Fibroblast of villous mesenchyme (primary cell): ENCODE measurements around the gene CCDC170. TPM values are rescaled to one million over a fixed set of nuclear protein-coding genes. Genes with fewer than 3 reads are reported as not detected.
"Not testable (repeated sequence)": the region's sequence is repeated elsewhere in the genome, so short reads cannot be mapped to it uniquely, and the experiment has no call there.

Experiments used
- DNase-seq: peaks from one replicate; pipeline ENCODE4 v3.0.0-alpha.2; 2010; ENCODE audit warnings: low read depth
- H3K4me3 ChIP-seq: 2 replicates; pipeline ENCODE4 v1.5.1; 2011; ENCODE audit warnings: low read depth, mild to moderate bottlenecking, low read length
- total RNA-seq: library from RNA; depleted of rRNA; stranded (reverse); fragments of >200 nt; gene quantifications from 2 replicates; pipeline ENCODE4 v1.2.3, GENCODE V29; 2012
- TF ChIP-seq, protein P1 (sequence below): IDR thresholded peaks from 2 replicates; pipeline ENCODE4 v1.5.1; 2012; ENCODE audit warnings: low read depth, mild to moderate bottlenecking, low read length; ENCODE audit not compliant: insufficient read depth

Gene CCDC170
- total RNA-seq, 1 donor = 3.9 TPM

DNA sequence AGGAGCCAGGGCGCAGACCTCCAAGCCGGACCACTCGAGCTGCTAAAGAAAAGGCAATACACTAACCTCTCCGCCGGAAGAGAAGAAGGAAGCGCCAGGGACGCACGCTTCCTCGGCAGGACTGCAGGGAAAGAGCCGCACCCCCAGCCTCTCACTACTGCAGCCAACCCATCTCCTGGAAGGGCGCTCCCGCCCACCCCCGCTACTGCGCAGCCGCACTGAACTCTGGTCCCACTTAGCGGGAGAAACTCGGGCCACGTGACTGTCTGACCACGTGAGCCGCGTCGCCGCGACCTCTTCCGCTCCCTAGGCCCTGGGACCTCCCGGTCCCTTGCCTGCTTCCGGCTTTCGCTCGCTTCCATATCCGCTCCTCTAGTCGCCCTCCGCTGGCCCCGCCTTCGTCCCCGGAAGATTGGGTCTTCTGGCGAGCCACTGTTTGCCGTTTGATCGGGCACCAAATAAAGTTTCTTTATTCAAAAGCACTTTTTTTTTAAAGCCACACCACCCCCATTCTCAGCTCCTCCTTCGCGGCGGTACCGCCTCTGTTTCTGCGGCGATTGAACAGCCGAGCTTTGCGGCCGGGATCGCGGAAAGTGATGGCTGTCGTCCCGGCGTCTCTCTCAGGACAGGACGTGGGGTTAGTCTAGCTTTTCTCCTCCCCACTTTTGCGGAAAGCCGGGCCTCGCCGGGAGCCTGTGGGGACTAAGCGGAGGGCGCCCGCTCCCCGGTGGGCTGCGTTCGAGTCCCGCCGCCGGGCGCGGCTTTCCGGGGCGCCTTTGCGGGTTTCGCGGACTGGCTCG is 41.7 kb upstream of the CCDC170 start, which contains the start of gene RMND1:
RMND1 (minus strand) TSS at position 177 of the 800 bp plus-strand sequence. CDS start 6,315 bp downstream, outside the sequence.
- peak within 1 kb of the TSS; percentile 67 for H3K4me3 ChIP-seq
- TF ChIP-seq, protein P1, sequence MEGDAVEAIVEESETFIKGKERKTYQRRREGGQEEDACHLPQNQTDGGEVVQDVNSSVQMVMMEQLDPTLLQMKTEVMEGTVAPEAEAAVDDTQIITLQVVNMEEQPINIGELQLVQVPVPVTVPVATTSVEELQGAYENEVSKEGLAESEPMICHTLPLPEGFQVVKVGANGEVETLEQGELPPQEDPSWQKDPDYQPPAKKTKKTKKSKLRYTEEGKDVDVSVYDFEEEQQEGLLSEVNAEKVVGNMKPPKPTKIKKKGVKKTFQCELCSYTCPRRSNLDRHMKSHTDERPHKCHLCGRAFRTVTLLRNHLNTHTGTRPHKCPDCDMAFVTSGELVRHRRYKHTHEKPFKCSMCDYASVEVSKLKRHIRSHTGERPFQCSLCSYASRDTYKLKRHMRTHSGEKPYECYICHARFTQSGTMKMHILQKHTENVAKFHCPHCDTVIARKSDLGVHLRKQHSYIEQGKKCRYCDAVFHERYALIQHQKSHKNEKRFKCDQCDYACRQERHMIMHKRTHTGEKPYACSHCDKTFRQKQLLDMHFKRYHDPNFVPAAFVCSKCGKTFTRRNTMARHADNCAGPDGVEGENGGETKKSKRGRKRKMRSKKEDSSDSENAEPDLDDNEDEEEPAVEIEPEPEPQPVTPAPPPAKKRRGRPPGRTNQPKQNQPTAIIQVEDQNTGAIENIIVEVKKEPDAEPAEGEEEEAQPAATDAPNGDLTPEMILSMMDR = no peak
- DNase-seq = peak; percentile 100

DNA sequence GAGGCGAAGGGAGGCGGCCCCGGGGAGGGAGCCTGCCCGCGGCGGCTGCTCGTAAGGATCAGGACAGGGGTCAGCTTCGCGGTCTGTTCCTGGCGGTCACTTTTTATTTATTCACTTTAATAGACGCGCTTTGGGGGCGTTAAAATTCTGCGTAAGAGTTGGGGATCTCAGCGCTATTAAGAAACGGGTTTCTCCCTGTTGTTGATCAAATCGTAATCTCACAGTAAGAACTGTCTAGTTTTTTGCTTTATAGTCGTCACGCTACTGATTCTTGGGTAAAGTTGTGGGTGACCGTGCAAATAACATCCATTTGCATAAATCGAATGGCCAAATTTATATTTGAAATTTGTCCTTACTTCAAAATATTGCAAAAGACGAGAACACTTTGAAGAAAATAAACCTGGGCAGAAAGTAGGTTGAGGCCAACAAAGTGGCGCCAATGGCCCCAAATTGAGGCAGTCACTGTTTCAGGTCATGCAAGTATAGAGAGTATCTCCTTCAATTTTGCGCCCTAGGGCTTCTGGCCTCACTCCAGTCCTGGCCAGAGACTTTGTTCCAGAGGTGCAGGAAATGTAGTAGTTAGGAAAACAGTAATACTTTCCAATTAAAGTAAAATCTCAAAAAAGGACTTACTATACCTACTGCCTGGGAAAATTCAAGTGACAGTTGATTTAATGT is 40.9 kb upstream of the CCDC170 start:
- DNase-seq = peak; percentile 46
- H3K4me3 ChIP-seq = peak overlapping the region; percentile 67

DNA sequence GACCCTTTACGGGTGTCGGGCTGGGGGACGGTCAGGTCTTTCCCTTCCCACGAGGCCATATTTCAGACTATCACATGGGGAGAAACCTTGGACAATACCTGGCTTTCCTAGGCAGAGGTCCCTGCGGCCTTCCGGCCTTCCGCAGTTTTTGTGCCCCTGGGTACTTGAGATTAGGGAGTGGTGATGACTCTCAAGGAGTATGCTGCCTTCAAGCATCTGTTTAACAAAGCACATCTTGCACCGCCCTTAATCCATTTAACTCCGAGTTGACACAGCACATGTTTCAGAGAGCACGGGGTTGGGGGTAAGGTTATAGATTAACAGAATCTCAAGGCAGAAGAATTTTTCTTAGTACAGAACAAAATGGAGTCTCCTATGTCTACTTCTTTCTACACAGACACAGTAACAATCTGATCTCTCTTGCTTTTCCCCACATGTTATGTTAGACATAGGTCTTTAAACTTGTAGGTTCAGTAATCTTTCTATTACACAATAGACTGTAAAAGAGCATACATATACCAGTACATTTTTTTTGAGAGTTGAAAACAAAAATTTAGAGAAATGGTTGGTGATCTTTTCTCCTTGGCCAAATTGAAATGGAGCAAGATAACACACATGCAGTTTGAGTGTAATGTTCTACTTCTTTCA is 37.9 kb upstream of the CCDC170 start:
- not testable (repeated sequence) for DNase-seq, H3K4me3 ChIP-seq

More for the DNA sequence above, 40.9 kb upstream of the CCDC170 start:
- TF ChIP-seq, protein P1 = no peak

DNA sequence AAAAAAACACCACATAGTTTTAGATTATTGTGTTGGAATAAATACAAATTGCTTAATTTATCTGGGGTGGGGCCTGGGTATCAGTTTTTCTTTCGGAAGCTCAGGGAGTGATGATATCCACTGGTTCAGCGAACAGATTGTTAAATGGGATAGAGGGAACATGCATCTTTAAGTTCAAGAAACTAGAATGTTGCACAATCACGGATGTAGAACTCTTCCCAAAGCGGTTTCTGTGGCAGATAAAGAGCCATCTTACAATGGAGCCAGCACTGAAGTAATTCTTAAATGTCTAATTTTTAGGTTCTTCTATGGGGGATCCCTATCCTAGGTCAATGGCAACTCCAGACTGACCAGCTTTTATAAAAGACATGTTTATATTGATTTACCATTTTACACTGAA is 32.1 kb upstream of the CCDC170 start:
- TF ChIP-seq, protein P1 = no peak
- H3K4me3 ChIP-seq = no peak overlapping the region
- no peak for DNase-seq

DNA sequence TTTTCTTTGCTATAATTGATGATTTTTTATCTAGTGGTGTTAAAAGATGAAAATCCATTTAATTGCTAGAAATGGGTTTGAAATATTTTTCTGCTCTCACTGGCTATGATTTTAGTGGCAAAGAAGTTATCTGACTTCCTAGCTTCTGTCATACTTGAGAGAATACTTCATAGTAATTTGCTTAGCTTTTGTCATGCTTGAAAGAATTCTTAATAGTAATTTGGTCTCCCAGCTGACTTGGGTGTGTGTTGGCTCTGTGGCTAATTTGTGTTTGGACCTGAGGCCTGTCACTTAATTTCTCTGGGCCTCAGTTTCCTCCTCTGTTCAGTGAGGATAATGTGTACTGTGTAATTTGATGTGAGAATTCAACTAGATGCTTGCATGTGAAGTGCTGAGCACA is 29.1 kb upstream of the CCDC170 start:
- TF ChIP-seq, protein P1 = no peak
- DNase-seq = no peak
- no peak overlapping the region for H3K4me3 ChIP-seq

DNA sequence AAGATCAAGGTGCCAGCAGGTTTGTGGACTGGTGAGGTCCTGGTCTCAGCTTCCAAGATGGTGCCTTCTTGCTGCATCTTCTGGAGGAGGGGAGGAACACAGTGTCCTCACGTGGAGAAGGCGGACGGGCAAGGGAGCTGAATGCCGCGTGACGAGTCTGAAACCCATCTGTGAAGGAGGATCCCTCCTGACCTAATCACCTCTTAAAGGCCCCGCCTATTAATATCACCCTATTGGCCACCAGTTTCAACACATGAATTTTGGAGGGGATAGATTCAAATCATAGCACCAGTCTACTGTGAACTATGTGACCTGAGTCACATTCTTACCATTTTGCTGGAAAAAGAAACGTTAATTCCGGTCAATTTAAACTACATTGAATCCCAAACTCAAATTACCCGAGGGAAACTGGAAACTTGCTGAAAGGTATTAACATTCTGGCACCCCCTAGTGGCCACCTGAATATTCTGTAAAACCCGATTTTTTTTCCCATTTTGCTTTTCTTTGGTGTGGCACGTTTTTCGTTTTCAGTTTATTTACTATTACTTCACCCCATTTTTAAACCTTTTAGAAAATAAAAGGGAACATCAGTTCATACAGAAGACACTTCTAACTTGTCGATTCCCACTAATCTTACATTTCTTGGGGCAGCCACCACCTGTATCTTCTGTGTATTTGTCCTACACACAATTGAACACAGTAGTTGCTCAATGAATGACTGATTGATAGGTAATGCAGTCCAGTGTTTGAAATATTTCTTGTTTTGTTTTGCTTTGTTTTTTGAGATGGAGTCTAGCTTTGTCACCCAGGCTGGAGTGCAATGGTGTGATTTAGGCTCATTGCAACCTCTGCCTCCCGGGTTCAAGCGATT is 17.9 kb upstream of the CCDC170 start:
- no peak overlapping the region for H3K4me3 ChIP-seq
- DNase-seq = peak; percentile 63
- TF ChIP-seq, protein P1 = peak; percentile 74
